WI38 (cell line): Measurements from ENCODE around the gene SDK2.

Experiments
- H3K4me3 ChIP-seq: 2 replicates; pipeline ENCODE4 v1.5.1; 2011; ENCODE audit warnings: low read depth, mild to moderate bottlenecking, control low read depth, low read length
- TF ChIP-seq, protein P1 (sequence below): IDR thresholded peaks from 2 replicates; pipeline ENCODE4 v1.5.1; 2012; ENCODE audit warnings: low read depth, mild to moderate bottlenecking, control low read depth, low read length

SDK2 gene

DNA sequence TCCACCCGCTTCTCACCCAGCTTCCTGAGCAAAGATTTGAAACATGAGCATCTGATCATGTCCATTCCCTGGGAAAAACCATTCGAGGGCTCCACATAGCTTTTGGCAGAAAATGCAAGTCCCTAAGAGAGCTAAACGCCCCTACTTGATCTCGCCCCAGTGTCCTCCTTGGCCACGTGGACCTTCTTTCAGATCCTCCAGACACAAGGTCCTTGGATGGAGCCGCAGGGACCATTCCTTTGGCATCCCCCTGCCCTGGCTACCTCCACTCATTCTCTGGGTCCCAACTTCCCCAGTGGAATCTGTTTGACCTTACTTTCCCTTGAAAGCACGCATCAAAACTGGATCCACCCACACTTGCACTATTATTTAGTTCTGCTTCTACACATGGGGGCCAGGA is 146.5 kb downstream of the SDK2 start:
- TF ChIP-seq, protein P1, sequence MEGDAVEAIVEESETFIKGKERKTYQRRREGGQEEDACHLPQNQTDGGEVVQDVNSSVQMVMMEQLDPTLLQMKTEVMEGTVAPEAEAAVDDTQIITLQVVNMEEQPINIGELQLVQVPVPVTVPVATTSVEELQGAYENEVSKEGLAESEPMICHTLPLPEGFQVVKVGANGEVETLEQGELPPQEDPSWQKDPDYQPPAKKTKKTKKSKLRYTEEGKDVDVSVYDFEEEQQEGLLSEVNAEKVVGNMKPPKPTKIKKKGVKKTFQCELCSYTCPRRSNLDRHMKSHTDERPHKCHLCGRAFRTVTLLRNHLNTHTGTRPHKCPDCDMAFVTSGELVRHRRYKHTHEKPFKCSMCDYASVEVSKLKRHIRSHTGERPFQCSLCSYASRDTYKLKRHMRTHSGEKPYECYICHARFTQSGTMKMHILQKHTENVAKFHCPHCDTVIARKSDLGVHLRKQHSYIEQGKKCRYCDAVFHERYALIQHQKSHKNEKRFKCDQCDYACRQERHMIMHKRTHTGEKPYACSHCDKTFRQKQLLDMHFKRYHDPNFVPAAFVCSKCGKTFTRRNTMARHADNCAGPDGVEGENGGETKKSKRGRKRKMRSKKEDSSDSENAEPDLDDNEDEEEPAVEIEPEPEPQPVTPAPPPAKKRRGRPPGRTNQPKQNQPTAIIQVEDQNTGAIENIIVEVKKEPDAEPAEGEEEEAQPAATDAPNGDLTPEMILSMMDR: no peak
- H3K4me3 ChIP-seq: no peak overlapping the region

DNA sequence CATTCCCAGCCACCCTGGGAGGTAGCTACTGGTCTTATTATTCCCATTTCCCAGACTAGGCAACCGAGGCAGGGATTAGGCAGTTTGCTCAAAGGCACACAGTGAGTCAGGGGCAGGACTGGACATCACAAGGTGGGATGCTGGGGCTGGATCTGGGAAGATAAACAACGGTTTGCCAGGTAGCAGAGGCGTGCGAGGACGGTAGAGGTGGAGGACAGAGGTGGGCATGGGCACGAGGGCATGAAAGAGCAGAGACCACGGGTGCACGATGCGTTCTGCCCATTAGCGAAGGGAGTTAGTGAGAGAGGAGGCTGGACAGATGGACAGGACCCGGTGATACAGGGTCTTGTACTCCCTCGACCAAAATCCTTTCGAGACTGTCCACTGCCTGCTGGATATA is 148.0 kb downstream of the SDK2 start:
- no peak overlapping the region for H3K4me3 ChIP-seq
- TF ChIP-seq, protein P1: no peak

DNA sequence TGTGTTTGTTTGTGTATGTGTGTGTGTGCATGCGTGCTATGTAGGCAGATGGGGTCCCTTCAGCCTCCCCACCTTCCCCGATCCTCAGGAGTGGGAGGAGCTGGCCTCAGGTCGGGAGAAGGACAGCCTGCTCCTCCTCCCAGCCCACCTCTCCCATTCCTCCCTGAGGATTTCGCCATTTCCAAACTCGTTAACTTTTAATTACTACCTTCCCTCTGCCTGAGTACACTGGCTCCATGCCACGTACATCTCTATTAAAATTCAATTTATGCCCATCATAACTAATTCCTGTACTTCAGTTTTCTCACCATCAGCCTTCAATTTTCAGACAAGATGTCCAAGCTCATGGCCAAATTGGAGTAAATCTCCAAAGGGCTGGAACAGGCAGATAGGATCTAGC is 148.6 kb downstream of the SDK2 start:
- no peak overlapping the region for H3K4me3 ChIP-seq
- TF ChIP-seq, protein P1: no peak

DNA sequence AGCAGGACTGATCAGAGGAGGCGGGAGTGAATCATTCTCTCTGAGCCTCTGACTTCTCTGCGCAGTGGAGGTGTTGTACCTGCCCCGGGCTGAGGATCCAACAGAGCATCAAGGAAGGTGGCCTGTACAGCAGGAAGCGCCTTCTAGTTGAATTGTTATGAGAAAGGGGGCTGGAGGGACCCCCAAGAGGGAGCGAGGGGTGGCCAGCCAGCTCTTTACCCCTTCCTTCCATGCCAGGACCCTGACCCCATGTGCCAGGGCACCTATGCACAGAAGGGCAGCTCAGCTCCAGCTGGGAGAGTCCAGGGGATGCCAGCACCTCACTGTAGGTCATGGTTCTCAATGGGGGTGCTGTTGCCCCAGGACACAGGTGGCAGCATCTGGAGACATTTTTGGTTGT is 149.3 kb downstream of the SDK2 start:
- TF ChIP-seq, protein P1: no peak
- no peak overlapping the region for H3K4me3 ChIP-seq

DNA sequence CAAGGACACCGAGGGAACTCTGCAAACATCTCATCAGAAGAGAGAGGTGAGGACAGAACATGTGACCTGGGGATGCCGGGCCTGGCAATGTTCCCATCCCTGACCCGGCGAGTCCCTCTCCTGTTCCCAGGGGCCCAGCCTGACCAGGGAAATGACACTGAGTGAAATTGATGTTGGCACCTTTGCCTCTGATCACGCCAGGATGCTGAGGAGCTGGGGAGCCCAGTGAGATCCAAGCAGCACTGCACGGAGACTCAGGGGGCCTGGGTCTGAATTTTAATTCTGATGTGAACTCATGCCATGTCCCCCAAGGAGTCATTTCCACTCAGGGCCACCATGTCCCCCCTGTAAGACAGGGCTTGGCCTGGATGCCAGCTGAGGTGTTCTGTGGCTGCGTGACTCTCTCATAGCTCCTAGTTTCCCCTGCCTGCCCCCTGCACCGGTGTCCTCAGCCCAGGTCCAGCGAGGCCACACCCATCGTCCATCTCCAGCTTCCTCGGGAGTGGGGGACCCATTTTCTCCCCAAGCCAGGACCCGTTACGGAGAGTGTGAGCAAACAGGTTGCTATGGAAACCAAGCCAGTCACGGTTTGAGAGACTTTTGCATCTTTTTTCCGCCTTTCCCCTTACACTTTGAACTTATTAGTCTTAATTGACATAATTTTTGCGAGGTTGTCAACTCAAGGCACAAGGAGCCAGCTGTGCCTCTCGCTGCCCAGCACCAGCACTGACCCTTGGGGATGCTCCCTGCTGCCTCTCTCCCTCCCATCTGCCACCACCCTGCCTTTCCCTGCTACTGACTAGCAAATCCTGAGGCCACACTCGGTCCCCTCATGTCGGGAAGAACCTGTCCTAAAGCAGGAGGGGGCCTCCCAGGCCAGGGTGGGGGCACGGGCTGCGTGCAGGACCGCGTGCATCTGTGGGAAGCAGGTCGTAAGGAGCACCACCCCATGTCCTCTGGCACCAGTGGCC is 150.0 kb downstream of the SDK2 start:
- TF ChIP-seq, protein P1: no peak
- no peak overlapping the region for H3K4me3 ChIP-seq

DNA sequence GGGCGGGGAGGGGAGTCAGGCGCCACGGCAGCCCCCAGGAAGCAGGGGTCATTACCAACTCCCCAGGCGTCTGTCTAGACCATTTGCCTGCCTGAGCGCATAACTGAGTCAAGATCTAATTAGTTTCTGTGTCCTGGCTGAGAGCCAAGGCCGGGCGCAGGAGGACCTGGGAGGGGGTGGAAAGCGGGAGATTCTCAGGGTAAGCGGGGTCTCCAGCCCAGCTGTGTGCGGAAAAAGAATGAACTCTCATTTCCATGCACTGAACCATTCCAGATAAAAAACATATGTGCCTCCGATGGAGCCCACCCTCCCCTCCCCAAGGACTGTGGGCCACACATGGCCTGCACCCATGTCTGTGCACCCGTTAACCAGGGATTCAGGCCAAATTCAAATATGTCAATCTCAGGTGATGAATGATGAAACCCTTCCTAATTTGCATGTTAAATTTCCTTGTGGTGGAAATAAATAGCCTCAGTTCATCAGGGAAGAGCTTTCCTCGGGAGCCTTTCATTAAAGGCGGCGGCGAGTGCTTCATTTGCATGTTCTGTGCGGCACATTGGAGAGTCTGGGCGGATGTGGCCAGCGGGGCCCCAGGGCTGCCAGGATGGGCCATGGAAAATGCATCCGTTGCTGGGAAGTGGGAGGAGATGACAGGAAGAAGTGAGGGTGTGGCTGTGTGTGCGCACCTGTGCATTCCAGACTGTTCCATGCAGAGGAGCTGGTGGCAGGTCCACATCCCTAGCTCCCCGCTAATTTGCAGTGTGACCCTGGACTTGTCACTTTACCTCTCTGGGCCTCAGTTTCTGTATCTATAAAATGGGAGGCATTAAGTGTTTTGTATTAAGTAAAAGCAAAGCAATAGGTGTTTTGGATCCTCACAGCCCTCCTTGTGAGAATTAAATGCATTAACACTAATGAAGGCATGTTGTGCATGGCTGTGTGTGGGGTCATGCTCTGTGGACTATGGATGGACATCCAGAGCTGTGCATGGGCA is 151.1 kb downstream of the SDK2 start:
- no peak overlapping the region for H3K4me3 ChIP-seq

More for the DNA sequence above, 151.1 kb downstream of the SDK2 start:
- TF ChIP-seq, protein P1: no peak
